HG03066 (cell line): ENCODE measurements around the gene MRPS18A.

Experiments
- ATAC-seq: cut with Tn5 transposase; IDR thresholded peaks from one replicate; pipeline ENCODE4 v1.9.1; 2021; ENCODE audit warnings: low read depth; ENCODE audit not compliant: unreplicated experiment

Gene MRPS18A

DNA sequence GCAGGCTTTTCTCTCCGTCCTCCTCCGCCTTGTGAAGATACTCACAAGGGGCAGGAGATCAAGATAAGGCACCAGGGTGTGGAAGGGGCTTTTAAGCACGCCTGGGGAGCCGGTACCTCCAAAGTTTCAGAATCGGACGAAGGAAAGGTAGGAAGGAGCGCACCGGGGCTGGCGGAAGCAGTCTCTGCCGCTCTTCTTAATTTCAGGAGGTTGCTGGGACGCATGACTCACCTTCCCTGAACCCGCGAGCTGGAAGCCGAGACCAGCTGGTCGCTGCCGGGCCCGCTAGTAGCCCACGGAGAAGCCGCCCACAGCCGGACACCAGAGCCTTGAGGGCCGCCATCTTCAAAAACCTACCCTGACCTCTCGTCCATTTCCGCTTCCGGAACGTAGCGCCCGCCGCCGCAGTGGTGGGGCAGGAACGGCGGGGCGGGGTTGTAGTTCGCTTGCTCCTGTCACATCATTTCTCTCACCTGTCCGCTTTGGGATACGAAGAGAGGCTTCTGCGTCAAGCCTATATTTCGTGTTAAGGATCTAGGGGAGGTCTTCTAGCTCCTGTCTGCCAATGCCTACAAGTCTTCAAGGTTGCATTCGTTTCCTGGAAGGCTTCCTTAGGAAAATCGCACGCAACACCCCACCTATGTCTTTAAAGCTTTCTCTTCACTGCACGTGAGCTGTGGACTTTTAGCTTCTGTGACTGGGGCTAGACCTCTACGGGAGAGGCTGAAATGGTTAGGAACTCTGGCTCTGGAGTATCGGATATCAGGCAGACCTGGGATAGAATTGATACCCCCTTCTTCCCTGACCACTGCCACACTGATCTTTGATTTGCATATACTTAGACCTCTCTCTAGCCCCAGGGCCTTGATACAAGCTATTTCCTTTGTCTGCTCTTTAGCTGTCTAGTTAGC lies at the start of gene MRPS18A:
MRPS18A (minus strand) TSS at position 355 of the 911 bp plus-strand sequence; CDS start at position 343, 12 bp downstream.
- ATAC-seq, result peak; percentile 85

DNA sequence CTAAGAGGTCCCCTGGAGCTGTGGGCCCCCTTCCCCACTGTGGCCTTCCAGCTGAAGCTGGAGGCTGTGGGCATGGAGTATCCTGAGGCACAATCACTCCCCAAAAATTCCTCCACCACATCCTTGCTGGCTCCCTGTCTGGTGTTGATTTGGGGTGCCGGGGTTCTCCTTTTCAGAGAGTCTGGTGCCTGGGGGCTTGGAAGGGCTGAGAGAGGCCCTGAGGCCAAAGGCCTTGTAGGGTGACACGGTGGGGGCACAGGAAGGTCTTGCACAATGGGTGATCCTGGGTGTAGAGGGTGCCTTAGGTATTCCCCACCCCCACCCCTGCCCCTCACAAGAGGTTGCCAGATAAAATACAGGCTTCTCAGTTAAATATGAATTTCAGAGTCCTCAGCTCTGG lies 49.3 kb upstream of the MRPS18A start:
- ATAC-seq, result no peak

DNA sequence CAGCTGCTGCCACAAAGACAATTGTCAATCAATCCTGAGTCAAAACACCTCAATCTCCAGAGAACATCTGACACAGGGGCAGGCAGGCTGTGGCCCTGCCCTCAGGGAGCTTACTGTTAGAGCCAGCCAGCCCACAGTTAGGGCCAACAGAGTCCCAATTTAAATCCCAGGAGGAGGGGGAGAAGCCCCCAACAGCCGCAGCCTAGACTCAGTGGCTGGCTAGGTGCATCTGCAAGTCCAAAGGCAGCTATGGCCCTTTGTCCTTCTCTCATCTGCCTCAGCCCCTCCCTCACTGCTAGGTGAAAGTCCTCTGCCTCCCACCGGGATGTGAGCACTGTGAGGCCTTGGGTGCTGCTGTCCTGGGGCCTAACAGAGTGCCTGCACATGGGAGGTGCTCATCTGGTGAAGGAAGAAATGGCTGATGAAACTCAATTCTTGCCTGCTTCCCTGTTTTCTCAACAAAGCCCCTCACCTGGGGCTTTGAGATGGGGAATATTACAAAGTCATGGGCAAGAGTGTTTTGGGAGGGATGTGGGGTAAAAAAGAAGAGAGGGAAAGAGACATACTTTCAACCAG lies 48.7 kb upstream of the MRPS18A start:
- no peak for ATAC-seq

DNA sequence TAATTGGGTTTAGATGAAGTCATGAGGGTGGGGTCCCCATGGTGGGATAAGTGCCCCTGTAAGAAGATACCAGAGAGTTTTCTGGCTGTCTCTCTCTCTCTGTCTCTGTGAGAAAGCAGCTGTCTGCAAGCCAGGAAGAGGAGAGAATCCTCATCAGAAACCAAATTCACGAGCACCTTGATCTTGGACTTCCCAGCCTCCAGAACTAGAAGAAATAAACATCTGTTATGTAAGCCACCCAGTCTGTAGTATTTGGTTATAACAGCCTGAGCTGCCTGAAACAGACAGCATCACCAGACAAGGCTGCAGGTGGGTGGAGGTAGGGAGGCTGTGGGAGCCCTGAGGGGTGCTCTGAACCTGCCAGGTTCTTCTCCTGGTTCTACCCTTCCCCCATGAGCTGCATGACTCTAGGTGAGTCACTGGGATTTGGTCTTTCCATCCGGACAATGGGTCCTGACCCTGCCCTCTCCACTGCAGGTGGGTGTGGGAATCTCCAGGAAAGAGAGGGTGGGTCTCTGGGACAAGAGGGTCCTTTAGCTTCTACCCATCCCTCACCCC lies 48.1 kb upstream of the MRPS18A start:
- ATAC-seq, result no peak

DNA sequence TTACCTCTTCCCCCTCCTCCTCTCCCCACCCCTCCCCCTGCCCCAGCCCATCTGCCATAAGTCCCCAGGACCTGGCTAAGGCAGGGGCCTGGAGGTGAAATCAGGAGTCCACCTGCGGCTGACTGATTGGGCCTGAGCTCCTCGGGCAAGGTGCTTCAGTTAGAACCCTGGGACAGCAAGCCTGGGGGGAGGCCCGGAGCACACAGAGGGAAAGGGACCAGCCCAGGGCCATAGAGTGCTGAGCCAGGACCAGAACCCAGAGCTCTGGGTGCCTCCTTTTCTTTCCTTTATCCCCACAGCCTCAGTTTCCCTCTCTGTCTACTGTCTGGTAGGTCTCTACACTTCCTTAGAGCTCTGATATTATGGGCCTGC lies 46.7 kb upstream of the MRPS18A start:
- ATAC-seq, result no peak

DNA sequence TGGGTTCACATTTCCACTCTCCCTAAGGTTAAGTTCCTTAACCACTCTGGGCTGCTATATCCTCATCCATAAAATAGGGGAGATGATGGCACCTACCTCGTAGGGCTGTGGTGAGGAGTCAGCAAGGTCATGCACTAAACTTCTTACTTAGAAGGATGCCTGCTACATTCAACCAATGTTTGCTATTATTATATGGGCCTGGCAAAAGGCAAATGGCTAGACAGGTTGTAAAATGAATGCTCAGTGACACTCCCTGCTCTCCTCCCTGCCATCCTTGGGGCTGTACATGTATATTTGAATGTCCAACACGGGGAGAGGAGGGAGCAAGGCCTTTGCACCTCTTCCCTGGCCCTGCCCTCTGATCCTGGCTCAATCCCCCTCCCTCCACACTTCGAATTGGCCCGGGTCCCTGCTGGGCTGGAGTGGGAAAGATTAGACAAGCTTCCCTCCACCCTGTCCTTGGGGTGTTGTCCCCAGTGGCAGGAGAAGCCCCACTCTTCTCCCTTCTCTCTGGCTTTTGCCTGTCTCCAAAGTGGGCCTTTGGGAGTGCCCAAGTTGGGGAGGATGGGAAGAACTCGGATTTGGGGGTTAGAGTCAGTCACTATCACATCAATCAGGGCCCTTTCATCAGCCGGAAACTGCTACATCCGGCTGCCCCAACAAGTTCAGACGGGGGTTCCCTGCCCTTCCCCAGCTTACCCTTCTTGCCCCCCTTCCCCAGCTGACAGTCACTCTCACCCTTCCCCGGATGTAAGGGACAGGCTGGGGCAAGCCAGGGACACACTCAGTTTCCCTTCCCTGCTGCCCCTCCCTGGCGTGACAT lies 46.1 kb upstream of the MRPS18A start:
- ATAC-seq, result peak; percentile 77

DNA sequence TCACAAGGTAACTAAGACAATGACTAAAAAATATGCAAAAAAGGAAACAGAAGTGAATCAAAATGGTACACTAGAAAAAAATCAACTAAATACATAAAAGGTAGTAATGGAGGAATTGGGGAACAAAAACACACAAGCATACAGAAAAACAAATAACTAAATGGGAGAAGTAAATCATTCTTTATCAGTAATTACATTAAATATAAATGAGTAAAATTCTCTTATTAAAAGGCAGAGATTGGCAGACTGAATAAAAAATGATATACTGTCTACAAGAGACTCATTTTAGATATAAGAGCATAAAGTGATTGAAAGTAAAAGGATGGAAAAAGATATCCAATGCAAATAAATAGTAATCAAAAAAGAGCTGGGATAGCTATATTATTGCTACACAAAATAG lies 43.0 kb upstream of the MRPS18A start:
- no peak for ATAC-seq

DNA sequence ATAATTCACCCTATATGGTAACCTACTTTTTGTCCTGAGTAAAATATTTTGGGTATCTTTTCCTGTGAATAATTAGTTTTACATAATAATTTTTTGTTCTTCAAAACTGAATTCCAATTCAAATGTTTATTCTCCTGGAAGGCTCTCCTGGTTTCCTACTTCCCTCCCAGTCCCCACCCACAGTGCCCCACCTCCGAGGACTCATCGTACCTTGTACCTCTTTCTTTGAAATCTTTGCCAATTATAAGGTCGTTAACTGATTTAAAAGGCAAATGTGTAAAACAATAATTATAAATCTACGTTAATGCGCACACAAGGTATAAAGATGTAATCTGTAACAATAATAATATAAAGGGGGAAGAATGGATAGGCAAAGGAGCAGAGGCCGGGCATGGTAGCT lies 41.9 kb upstream of the MRPS18A start:
- ATAC-seq, result no peak

DNA sequence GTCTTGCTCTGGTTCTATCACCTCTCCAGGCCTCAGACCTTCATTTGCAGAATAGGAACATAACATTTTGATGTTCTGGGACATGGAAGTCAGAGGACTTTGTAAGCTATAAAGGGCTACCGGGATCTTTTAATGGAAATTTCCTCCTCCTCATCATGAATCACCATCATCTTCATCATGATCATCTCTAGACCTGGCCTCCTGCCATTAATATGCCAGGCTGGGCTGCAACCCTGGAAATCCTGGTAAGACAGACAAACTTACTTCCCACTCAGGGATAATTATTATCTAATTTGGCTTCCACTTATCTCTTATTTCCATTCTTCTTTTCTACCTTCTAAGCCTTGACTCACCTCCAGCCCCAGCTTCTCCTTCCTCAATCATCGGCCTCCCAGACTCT lies 41.0 kb upstream of the MRPS18A start:
- no peak for ATAC-seq

DNA sequence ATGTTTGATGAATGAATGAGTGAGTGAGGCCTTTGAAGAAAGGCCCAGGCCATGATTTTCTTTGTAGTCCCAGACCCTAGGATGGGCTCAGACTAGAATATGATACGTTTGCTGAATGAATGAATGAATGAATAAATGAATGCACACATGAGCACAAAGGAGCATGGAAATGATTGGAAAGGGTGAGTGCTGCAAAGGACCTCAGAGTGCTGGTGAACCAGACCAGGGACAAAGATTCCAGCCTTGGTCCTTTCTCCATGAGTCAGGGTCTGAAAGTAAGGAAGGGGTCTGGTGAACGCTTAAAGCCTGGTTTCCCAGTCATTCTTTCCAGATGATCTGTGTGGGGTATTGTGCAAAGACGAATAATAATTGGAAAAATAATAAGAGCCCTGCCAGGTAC lies 40.0 kb upstream of the MRPS18A start:
- no peak for ATAC-seq

DNA sequence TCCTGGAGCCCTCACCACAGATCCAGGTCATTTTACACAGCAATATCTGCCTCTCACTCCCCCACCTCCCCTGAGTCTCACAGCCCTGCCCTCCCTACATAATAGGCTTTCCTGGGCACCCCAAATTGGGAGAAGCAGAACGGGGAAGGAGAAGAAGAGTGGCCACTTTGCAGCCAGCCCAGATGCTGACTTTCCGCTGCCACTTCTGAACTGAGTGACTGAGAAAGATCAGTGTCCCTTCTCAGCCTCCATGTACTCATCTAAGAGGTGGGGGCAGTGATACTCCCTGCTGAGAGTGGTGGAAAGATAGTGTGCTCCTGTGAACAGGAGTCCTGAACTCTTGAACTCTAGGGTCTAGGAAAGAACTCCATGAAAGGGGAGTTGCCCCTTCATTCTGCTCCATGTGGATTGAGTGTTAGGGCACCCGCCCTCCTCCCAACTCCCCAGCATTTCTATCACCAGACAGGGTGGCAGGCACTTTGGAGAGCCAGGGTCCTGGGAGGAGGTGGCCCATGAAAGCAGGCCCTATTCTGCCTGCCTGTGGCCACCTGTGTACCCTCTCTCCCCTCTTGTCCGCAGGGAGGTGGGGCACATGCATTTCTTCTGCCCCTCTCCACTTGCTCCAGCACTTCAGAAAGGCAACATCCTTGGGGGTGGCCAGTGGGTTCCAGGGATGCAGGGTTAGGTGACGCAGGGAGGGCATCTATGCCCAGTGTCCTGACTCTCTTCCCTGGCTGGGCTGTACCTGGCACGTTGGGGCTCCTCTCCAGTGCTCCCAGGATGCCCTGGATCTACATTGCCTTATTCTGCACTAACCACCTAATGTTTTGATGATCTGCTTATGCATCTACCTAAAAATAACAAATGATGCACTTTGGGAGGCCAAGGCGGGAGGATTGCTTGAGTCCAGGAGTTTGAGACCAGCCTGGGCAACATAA lies 38.3 kb upstream of the MRPS18A start:
- ATAC-seq, result no peak

DNA sequence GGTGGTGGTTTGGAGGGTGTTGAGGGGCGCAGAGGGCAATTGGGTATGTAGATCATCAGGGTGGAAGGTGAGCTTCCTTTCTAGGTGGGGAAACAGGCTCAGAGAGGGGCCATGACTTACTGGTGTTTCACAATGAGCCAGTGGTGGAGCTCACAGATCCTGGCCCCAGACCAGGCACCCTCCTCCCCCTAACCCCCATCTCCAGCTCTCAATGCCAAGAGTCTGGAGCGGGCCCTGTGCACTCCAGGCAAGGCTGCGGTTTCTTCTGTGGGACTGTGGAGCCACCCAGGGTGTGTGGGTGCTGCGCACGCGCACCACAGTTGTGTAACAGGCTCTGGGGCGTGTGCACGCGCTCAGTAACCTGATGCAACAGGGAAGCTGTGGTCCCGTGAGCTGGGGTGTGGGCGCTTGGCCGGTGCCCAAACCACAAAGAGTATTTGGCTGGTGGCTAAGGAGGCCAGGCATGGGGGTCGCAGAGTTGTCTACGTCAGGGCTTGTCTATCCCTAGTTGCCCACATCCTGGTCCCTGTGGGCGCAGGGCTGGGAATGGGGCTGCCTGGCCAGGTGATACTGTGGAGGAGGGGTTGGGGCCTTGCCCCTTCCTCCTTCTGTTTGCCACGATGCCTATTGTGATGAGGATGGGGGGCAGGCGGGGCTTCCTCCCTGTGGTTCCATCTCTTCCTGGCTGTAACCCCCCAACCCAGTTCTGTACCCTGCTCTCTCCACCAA lies 37.5 kb upstream of the MRPS18A start:
- peak; percentile 79 for ATAC-seq

DNA sequence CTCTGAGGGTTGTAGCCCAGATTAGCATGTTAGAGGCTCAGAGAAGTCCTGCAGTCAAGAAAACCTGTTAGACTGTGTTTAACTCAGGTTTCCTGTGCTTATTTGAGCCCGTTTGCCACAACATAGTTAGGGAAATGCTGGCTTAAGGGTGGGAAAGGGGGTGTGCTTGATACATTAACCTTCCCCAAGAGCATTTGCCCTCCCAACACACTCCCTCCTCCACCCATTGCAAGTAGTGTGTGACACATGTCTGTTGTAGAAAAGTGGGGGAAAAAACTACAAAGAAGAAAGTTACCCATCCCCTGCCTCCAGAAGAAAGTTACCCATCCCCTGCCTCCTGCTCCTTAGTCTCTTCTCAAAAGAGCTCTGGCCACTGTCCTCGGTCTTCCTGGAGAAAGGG lies 36.8 kb upstream of the MRPS18A start:
- ATAC-seq, result no peak

DNA sequence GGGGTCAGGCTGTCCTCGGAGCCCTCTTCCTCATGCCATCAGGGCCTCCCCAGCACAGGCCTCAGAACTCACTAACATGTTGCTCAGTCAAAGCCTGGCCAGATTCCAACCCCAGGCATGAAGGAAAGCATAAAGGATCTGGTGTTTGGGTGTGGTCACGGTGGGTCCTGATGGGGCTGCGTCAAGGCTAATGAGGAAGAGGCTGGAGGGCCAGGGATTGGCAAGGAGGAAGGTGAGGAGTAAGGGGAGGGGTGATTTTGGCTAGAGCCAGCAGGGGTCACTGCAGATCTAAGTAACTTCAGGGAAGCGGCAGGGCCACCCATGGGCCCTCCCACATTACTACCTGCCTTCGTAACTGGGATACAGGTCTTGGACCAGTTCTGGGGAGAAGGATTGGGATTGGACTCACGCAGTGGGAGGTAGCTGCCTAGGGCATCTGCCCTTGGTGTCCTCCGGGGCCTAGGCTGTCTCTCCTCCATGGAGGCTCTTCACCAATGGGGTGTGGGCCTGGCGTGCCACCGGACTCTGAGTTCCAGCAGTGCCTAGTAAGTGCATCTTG lies 36.2 kb upstream of the MRPS18A start:
- peak; percentile 70 for ATAC-seq

DNA sequence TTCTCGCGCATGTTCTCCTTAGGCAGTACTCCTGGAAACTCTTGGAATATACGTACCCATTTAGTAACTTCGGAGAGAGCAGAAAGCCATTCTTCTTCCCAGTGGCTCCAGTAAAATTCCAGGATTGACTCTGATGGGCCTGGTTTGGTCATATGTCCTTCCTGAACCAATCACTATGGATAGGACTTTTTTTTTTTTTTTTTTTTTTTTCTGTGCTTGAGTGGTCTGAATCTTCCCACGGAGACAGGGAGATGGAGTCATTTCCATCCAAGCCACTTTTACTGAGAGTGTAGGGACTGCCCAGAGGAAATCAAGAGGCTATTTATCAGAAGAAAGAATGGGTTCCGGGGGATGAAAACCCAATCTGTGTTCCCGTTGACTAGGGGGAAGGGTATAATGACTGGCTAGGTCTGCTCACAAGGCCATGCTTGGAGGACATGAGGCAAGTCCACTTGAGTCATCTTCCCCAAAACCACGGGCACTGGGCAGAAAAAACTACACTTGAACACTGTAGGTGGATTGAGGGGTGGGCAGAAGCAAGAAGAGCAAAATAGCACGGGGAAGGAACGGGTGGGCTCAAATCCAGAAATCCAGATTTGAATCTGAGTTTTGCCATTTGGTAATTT lies 35.4 kb upstream of the MRPS18A start:
- no peak for ATAC-seq

DNA sequence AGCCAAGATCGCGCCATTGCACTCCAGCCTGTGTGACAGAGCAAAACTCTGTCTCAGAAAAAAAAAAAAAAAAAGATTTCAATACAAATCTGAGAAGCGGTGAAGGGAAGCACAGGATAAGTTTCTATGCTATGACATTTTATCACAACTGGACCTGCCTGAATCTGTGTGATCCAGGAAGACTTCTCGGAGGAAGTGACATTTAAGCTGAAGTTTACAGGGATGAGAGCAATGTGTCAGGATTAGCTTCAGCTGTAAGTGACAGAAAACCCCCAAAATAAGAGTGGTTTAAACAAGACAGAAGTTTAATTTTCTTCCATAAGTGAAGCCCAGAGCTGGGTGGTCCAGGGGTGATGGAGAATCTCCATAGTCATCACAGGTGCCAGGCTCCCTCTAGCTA lies 33.4 kb upstream of the MRPS18A start:
- no peak for ATAC-seq

DNA sequence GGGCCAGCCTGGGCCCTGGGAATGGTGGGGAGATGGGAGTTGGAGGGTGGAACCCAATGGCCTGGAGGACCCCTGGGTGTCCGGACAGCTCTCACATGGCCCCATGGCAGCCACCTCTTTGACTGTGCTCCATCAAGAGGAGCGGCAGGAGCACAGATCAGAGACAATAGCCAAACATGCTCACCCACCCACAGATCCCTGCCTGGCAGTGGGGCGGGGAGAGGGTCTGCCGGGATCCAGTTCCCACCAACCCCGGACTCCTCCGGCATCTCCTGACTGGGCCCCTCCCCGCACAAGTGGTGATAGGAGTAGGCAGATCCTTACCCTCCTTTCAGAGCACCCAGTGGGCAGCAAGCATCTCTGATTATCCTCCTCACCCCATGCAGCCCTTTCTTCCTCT lies 31.9 kb upstream of the MRPS18A start:
- ATAC-seq, result no peak

DNA sequence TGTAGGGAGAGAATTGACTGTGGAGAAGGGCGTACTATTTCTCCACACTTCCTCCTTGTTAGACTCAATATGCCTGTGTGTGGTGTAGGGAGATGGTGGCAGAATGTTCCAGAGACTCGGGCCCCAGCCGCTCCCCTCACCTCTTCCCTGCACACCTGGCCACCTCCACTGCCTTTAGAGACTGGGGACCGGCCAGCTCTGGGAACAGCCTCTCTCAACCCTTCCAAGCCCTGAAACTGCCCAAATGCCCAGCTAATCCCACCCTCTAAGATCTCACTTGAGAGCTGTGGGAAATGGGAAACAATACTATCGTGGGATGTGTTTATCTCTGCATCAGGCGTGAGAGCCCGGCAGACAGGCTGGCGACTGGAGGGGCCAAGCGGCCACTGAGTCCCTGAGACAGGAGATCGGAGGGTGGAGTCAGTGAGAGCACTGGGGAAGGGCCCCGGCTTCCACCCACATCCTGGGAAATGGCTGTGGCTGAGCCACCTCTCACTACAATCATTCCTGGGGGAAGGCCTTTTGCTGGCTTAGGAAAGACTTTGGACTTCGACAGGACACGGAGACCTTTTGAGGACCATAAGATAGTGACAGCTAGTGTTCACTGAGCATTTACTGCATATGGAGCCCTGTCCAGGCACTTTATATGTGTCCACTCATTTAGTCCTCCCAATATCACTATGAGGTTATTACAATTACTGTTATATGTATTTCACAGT lies 31.0 kb upstream of the MRPS18A start:
- ATAC-seq, result no peak
